Activated CD8-positive, alpha-beta memory T cell treated with anti-CD3 and anti-CD28 coated beads for 36 hours (primary cell): ENCODE data around the gene MAPK13. TPM values are rescaled to one million over a fixed set of nuclear protein-coding genes. Genes with fewer than 3 reads are reported as not detected.

Source experiments
- CTCF ChIA-PET: fragments of 350-600 bp; sonication (Branson Sonifier 250); formaldehyde crosslinking; loops from one replicate; lab custom pipeline; 2021; ENCODE audit warnings: antibody characterized with exemption; lab: Charles Lee
- POLR2A ChIA-PET: fragments of 350-600 bp; sonication (Branson Sonifier 250); formaldehyde crosslinking; loops from one replicate; lab custom pipeline; 2021; ENCODE audit warnings: antibody characterized with exemption; lab: Charles Lee
- total RNA-seq, 2 experiments: library from RNA; stranded (reverse); gene quantifications; one replicate each; pipeline ENCODE4 v1.2.3, GENCODE V29; 2021

Gene MAPK13
- total RNA-seq, 2 experiments from 2014 or later = 70.1 to 71.1 TPM

DNA sequence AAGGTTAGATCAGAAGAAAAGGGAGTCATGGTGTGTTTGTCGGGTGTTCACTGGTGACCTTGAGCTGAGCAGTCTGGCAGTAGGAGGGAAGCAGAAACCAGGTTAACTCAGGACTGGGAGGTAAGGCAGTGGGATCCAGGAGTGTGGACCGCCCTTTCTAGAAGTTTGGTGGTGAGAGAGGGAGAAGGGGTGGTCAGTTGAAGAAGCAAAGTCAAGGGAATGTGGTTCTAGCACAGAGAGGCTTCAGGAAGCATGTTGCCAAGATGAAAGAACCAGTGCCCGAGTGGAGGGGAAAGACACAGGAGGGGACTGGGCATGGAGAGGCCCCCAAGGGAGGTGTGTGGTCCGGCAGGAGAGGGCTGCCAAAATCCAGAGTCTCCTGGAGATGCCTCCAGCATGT is 3.6 kb downstream of the MAPK13 start:
- POLR2A ChIA-PET = no interaction called here
- CTCF ChIA-PET = interaction anchor here (1.0 to 1.4 kb wide), 3 partner anchors 10 to 61 kb away, joined by 3 to 4 read pairs (median 3); no protein-coding TSS in a partner anchor

DNA sequence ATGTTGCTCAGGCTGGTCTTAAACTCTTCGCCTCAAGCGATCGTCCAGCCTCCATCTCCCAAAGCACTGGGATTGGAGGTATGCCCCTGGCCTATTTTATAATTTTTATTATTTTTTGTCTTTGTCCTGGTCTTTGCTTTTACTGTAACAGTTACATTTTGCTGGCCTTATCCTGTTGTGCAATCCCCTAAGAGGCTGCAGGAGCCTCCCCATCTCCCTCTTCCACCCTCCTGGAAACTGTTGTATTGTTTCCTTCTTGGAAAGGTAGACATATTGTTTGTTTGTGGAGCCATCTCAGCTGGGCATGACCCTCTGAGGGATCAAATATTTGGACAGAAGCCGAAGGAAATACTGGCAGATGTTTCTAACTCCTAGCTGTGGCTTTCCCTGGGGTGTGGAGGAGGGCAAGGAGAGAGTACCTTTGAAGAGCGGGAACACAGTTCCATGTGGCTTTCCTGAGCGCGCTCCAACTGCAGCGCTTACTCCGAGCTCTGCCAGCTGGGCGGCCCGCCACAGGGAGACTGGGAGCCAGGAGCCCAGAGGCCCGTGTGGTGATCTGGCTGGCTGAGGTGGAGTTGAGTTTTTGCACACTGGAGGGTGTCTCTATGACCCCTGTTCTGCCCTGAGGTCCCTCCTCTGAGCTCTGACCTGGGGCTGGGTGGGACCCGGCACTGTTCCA is 4.9 kb downstream of the MAPK13 start:
- ChIA-PET CTCF (interaction anchor here (0.7 kb wide), 1 partner anchor 316 kb away, joined by 3 read pairs; no protein-coding TSS in a partner anchor), POLR2A (no interaction called here)

- POLR2A ChIA-PET = no interaction called here
- CTCF ChIA-PET = no interaction called here
Measured at GRCh38 chr6:36136034-36136433, 5.7 kb downstream of the MAPK13 start.

- ChIA-PET CTCF (no interaction called here), POLR2A (no interaction called here)
Measured at GRCh38 chr6:36136551-36136950, 6.2 kb downstream of the MAPK13 start.

- POLR2A ChIA-PET = interaction anchor here (0.5 kb wide), 1 partner anchor 26 kb away, joined by 14 read pairs; no protein-coding TSS in a partner anchor
Measured at GRCh38 chr6:36138667-36139066, 8.4 kb downstream of the MAPK13 start.

DNA sequence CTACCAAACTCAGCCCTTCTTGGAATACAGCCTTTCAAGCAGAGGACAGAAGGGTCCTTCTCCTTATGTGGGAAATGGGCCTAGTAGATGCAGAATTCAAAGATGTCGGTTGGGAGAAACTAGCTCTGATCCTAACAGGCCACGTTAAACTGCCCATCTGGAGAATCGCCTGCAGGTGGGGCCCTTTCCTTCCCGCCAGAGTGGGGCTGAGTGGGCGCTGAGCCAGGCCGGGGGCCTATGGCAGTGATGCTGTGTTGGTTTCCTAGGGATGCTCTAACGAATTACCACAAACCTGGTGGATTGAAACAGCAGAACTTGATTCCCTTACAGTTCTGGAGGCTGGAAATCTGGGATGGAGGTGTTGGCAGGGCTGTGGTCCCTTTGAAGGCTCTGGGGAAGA is 9.1 kb downstream of the MAPK13 start:
- ChIA-PET POLR2A (interaction anchor here (0.8 kb wide), 1 partner anchor 18 kb away, joined by 3 read pairs; no protein-coding TSS in a partner anchor), CTCF (interaction anchor here (1.6 to 1.9 kb wide), 2 partner anchors 13 to 163 kb away, joined by 4 to 5 read pairs; no protein-coding TSS in a partner anchor)

More at GRCh38 chr6:36138667-36139066, 8.4 kb downstream of the MAPK13 start:
- CTCF ChIA-PET = interaction anchor here (0.8 to 1.9 kb wide), 2 partner anchors 164 to 168 kb away, joined by 4 to 5 read pairs; no protein-coding TSS in a partner anchor

DNA sequence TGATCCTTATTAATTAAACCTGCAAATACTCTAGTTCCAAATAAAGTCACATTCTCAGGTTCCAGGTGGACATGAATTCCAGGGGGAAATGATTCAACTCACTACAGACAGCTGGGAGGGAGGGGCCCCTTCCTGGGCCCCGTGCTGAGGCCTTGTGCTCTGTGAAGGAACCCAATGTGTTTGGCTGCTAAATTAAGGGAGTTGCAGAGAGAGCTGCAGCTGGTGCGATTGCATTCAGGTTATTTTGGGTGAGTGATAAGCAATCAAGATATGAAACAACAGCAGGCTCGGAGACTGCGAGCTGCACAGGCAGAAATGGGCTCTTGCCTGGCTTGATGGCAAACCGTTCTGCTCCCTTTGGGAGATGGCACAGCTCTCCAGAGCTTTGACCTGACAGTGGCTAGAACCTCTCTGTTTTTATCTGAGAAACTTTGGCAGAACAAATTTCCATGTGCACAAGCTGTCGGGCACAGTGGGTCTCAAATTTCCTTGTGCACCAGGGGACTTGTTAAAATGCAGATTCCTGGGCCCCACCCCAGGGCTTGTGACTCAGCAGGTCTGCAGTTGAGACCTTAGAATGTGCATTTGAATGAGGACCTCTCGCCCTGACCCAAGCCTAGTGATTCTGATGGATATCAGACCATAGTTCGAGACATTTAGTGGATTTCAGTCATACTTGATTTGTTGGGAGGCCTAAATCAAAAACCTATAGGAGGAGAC is 9.8 kb downstream of the MAPK13 start:
- ChIA-PET CTCF (interaction anchor here (1.6 to 1.9 kb wide), 2 partner anchors 14 to 162 kb away, joined by 4 to 5 read pairs; no protein-coding TSS in a partner anchor), POLR2A (interaction anchor here (0.8 kb wide), 1 partner anchor 19 kb away, joined by 3 read pairs; no protein-coding TSS in a partner anchor)

DNA sequence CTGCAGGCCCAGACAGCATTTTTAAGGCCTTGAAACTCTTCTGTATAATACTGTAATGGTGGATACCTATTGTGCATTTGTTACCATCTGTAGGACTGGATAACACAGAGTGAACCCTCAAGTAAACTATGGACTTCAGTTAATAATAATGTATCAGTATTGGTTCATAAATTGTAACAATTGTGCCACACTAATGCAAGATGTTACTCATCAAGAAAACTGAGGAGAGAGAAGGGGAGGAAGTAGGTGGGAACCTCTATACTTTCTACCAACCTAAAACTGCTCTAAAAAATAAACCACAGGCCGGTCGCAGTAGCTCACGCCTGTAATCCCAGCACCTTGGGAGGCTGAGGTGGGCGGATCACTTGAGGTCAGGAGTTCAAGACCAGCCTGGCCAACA is 10.8 kb downstream of the MAPK13 start:
- POLR2A ChIA-PET = no interaction called here
- CTCF ChIA-PET = interaction anchor here (1.6 to 1.9 kb wide), 2 partner anchors 10 to 15 kb away, joined by 4 to 5 read pairs; no protein-coding TSS in a partner anchor

DNA sequence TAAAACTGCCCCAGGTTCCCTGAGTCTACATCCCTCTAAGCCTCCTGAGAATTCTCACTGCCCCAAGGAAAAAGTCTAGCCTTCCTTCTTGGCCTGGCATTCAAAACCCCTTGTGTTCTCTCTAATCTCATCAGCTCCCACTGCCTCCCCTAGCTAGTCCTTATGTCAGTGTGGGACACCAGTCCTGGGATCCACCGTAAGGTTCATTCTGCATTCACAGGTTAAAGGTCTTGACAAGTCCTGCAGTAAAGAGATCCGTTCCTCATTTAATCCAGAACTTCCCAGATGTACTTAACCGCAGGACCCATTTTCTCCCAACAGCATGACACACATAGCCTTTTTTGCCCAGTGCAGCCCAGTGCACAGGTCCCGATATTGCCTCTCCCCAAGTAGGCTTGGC is 11.6 kb downstream of the MAPK13 start:
- POLR2A ChIA-PET = no interaction called here
- CTCF ChIA-PET = interaction anchor here (1.1 to 1.9 kb wide), 2 partner anchors 11 to 114 kb away, joined by 5 to 6 read pairs; partner anchors contain the start of gene MAPK14

DNA sequence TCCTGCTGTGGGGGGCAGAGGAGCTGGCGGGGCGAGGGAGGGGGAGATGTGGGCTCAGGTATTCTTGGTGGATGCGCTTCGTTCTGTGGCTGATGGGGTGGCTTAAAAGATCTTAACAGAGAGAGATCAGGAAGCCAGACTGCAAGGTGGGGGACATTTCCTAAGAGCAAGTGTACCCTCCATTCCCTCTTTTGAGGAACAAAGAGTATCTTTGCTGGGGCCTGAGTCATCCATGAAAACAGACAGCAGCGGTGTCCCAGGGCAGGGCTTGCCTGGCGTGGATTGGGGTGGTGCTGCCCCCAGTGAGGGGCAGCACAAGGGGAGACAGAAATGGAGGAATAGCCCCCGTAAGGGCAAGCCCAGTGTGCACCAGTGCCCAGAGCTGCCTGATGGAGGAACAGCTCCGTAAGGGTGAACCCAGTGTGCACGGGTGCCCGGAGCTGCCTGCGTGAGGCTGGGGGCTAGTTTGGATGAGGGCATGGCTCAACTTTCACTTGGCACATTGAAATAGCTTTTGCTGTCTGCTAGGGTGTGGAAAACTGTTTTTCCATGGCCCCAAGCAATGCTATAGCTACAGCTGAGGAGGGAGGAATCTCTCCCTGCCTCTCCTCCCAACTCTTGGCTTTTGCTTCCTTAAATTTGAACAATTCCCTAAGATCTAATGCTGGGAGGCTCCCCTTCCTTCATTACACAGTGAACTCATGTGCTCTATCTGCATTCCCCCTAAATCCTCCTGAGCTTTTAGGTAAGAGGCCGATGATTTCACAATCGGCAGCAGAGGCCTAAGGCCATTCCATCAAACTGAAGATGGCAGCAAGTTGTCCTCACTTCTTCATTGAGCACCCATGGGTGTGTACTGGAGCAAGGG is 12.9 kb downstream of the MAPK13 start:
- POLR2A ChIA-PET = no interaction called here
- CTCF ChIA-PET = interaction anchor here (1.1 to 1.9 kb wide), 3 partner anchors 10 to 115 kb away, joined by 3 to 6 read pairs (median 5); partner anchors contain the start of gene MAPK14

- ChIA-PET CTCF (no interaction called here), POLR2A (interaction anchor here (0.7 to 1.0 kb wide), 2 partner anchors 47 to 50 kb away, joined by 3 to 4 read pairs; no protein-coding TSS in a partner anchor)
Measured at GRCh38 chr6:36145495-36145894, 15.2 kb downstream of the MAPK13 start.

DNA sequence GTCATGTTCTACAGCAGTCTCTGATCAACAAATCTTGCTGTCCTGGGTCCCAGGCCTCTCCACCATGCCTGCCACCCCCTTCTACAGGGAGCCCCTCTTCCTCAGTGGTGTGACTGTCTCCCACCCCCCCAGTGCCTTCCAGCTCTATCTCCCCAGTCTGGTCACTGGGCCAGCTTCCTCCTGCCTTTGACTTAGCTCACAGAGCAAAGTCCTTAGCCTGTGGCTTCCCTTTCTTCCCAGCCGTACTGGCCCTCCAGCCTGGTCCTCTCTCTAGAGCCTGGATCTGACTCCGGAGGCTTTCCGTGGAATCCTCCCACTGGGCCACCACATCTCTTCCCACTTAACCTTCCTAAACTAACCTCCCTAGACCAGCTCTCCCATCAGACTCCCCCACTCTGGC is 17.0 kb downstream of the MAPK13 start:
- ChIA-PET CTCF (no interaction called here), POLR2A (no interaction called here)

DNA sequence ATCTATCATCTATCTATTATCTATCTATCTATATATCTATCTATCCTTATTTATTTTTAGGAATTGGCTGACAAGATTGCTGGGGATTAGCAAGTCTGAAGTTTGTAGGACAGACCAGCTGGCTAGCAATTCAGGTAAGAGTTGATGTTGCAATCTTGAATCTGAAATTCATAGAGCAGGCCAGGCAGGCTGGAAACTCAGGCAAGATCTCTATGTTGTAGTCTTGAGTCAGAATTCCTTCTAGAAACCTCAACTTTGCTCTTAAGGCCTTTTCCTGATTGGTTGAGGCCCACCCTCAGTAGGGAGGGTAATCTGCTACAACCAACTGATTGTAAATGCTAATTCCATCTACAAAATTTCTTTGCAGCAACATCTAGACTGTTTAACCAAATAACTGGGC is 19.2 kb downstream of the MAPK13 start:
- ChIA-PET POLR2A (no interaction called here), CTCF (no interaction called here)

DNA sequence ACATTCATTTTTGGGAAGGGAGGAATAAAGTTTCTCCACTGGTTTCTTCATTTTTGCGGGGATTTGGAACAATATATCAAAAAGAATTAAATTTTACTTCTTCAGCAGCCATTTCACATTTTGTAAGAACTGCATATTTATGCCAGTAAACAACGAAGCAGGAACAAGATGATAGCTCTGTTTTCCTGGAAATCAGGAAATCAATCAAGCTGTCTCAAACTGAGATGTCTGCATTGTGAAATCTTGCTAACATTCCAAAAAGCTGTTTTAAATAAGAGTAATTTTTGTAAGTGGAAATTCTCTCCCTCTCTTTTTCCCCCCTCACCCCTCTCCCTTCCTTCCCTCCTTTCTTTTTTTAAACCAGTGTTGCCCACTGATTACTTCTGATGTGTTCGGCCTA is 20.0 kb downstream of the MAPK13 start:
- POLR2A ChIA-PET = no interaction called here
- CTCF ChIA-PET = no interaction called here

DNA sequence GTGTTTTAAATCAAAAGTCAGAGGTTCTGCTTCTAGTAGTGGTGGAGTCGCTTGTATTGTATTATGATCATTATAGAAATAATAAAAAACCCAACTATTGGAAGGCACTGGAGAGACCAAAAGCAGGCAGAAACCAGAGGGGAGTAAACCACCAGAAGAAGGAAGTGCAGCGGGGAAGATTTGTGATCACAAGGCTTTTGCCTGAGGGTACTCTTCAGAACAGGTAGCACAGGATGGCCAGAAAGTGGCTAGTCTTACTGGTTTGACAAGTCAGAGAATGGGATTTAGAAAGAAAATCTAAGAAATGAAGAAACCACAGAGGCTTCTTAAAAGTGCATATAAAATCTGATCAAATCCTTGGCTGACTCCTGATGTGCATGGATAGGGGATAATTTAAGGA is 24.0 kb downstream of the MAPK13 start:
- POLR2A ChIA-PET = no interaction called here
- CTCF ChIA-PET = no interaction called here

GRCh38 chr6:36155662-36156061 is 25.3 kb downstream of the MAPK13 start:
- CTCF ChIA-PET = no interaction called here
- POLR2A ChIA-PET = no interaction called here

DNA sequence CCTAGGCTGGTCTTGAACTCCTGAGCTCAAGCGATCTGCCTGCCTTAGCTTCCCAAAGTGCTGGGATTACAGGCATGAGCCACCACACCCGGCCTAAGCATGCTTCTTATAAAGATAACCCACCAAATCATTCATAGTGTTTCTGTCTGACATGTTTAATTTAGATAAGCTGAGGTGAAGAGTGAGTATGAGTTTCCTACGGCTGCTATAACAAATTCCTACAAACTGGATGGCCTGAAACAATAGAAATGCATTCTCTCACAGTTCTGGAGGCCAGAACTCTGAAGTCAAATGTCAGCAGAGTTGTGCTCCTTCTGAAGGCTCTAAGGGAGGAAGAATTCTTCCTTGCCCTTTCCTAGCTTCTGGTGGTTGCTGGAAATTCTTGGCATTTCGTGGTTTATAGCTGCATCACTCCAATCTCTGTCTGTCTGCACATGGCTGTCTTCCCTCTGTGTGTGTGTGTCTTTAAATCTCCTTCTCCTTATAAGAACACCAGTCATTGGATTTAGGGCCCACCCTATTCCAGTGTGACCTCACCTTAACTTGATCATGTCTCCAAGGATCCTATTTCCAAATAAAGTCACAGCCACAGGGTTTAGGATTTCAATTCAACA is 29.9 kb downstream of the MAPK13 start:
- ChIA-PET POLR2A (no interaction called here), CTCF (no interaction called here)
